Endodermal cell (in vitro differentiated cells): ENCODE results near the gene C2CD5. TPM values are rescaled to one million over a fixed set of nuclear protein-coding genes. Genes with fewer than 3 reads are reported as not detected.

Experiments
- DNase-seq: peaks from one replicate; pipeline ENCODE4 v3.0.0-alpha.2; 2017
- H3K27ac ChIP-seq: 2 replicates; pipeline ENCODE4 v1.5.1; 2013; ENCODE audit warnings: mild to moderate bottlenecking, low read depth, low read length, moderate library complexity
- H3K27me3 ChIP-seq: 2 replicates; pipeline ENCODE4 v1.6.1; 2013; ENCODE audit warnings: mild to moderate bottlenecking, low read length, moderate library complexity; ENCODE audit not compliant: insufficient read depth, control insufficient read depth, poor library complexity, severe bottlenecking
- H3K36me3 ChIP-seq: 2 replicates; pipeline ENCODE4 v1.7.0; 2013; ENCODE audit warnings: mild to moderate bottlenecking, low read length, moderate library complexity; ENCODE audit not compliant: control insufficient read depth, insufficient read depth
- H3K4me1 ChIP-seq: one replicate; pipeline ENCODE4 v1.7.0; 2013; ENCODE audit warnings: low read length; ENCODE audit not compliant: control insufficient read depth, insufficient read depth
- H3K4me3 ChIP-seq: 2 replicates; pipeline ENCODE4 v1.5.1; 2013; ENCODE audit warnings: mild to moderate bottlenecking, low read length, moderate library complexity
- H3K9ac ChIP-seq: 2 replicates; pipeline ENCODE4 v1.6.1; 2013; ENCODE audit warnings: mild to moderate bottlenecking, low read length, moderate library complexity; ENCODE audit not compliant: poor library complexity, severe bottlenecking; ENCODE audit errors: extremely low read depth
- H3K9me3 ChIP-seq: 2 replicates; pipeline ENCODE4 v1.6.1; 2013; ENCODE audit warnings: mild to moderate bottlenecking, low read length, moderate library complexity; ENCODE audit not compliant: control insufficient read depth
- H3K27ac Mint-ChIP-seq: 2 replicates; pipeline ENCODE4 v1.8.0; 2020; ENCODE audit warnings: mixed read lengths
- H3K27me3 Mint-ChIP-seq: 2 replicates; pipeline ENCODE4 v1.8.0; 2021; ENCODE audit warnings: mild to moderate bottlenecking, mixed read lengths; ENCODE audit not compliant: insufficient read depth
- H3K36me3 Mint-ChIP-seq: 2 replicates; pipeline ENCODE4 v1.8.0; 2020; ENCODE audit warnings: low read depth, mixed read lengths
- H3K4me1 Mint-ChIP-seq: 2 replicates; pipeline ENCODE4 v1.8.0; 2020; ENCODE audit warnings: mixed read lengths
- H3K4me3 Mint-ChIP-seq: 2 replicates; pipeline ENCODE4 v1.8.0; 2020; ENCODE audit warnings: mild to moderate bottlenecking, moderate library complexity, mixed read lengths
- H3K9me3 Mint-ChIP-seq: 2 replicates; pipeline ENCODE4 v1.8.0; 2020; ENCODE audit warnings: mild to moderate bottlenecking, mixed read lengths
- CTCF ChIP-seq: fragments of 200-600 bp; sonication (generic); conservative IDR thresholded peaks from 2 replicates; pipeline ENCODE4 v1.5.0; 2021; ENCODE audit warnings: antibody characterized with exemption, mild to moderate bottlenecking
- WGBS, 2 experiments: methylation state at CpG; one replicate each; pipeline versions ENCODE4 v1.1.5 to v1.1.7; 2013; ENCODE audit warnings: missing lambda C conversion rate in 2 of 2, mixed read lengths in 1 of 2; ENCODE audit not compliant: insufficient coverage in 1 of 2, insufficient read length in 1 of 2; 5-methylcytosine and 5-hydroxymethylcytosine counted together
- total RNA-seq, 2 donors: library from RNA; stranded (reverse); fragmentation: NEBNext Ultra II Directional in 1 of 2; extraction: Animal tissue kit (Norgen Biotek cat#: 25700) in 1 of 2; gene quantifications; 2 replicates in 1 of 2; 3 replicates in 1 of 2; pipeline ENCODE4 v1.2.1, GENCODE V29; 2021

Gene C2CD5
- total RNA-seq, 2 donors from 2014 or later = 29.2 to 59.8 TPM

GRCh38 chr12:22407397-22407796, 136.9 kb downstream of the C2CD5 start:
- no peaks in the 10 kb centered on the region for H3K36me3 Mint-ChIP-seq
- no peak for TF ChIP-seq CTCF
- 100% methylated on average over 3 of the region's 3 CpGs; no CpG with 5 or more reads in 1 of the 2 experiments for WGBS, 2 experiments
- H3K9me3 Mint-ChIP-seq = peaks cover 25% of the 10 kb centered on the region
- no peaks in the 10 kb centered on the region for H3K36me3 ChIP-seq
- H3K27me3 ChIP-seq = no peaks in the 10 kb centered on the region
- DNase-seq = no peak
- H3K27me3 Mint-ChIP-seq = peaks cover 3% of the 10 kb centered on the region
- H3K9me3 ChIP-seq = no peaks in the 10 kb centered on the region
- no peak overlapping the region for H3K27ac Mint-ChIP-seq
- no peak overlapping the region for H3K9ac ChIP-seq
- H3K4me3 ChIP-seq = no peak overlapping the region
- no peak overlapping the region for H3K27ac ChIP-seq
- H3K4me1 ChIP-seq = no peaks in the 10 kb centered on the region
- no peaks in the 10 kb centered on the region for H3K4me1 Mint-ChIP-seq
- no peak overlapping the region for H3K4me3 Mint-ChIP-seq

- Histone ChIP-seq H3K9ac (no peak overlapping the region), H3K4me3 (no peak overlapping the region), H3K4me1 (no peaks in the 10 kb centered on the region), H3K27me3 (no peaks in the 10 kb centered on the region), H3K27ac (no peak overlapping the region), H3K36me3 (no peaks in the 10 kb centered on the region), H3K9me3 (no peaks in the 10 kb centered on the region)
- Mint-ChIP-seq H3K9me3 (peaks cover 32% of the 10 kb centered on the region), H3K27ac (no peak overlapping the region), H3K27me3 (peaks cover 3% of the 10 kb centered on the region), H3K4me1 (no peaks in the 10 kb centered on the region), H3K4me3 (no peak overlapping the region), H3K36me3 (no peaks in the 10 kb centered on the region)
- TF ChIP-seq CTCF = no peak
- 100% methylated on average over 1 of the region's 1 CpG; no CpG with 5 or more reads in 1 of the 2 experiments for WGBS, 2 experiments
- DNase-seq = no peak
Observed at GRCh38 chr12:22406627-22407026, 137.7 kb downstream of the C2CD5 start.

GRCh38 chr12:22399464-22400180, 144.7 kb downstream of the C2CD5 start:
- Mint-ChIP-seq H3K4me3 (no peak overlapping the region), H3K36me3 (no peaks in the 10 kb centered on the region), H3K4me1 (no peaks in the 10 kb centered on the region), H3K27ac (no peak overlapping the region), H3K9me3 (peaks cover 47% of the 10 kb centered on the region), H3K27me3 (peaks cover 9% of the 10 kb centered on the region)
- 96% methylated on average over 3 of the region's 4 CpGs; no CpG with 5 or more reads in 1 of the 2 experiments for WGBS, 2 experiments
- no peak for DNase-seq
- Histone ChIP-seq H3K9ac (no peak overlapping the region), H3K9me3 (peaks cover 25% of the 10 kb centered on the region), H3K36me3 (no peaks in the 10 kb centered on the region), H3K27ac (no peak overlapping the region), H3K4me3 (no peak overlapping the region), H3K27me3 (no peaks in the 10 kb centered on the region), H3K4me1 (no peaks in the 10 kb centered on the region)
- TF ChIP-seq CTCF = no peak

Other genes starting within 250 kb of the C2CD5 start
- 10 to 100 TPM; 11.2 to 13.3 TPM for gene ST8SIA1, start 209.8 kb downstream of the C2CD5 start, total RNA-seq
- 100 to 1,000 TPM in 1 of 2 donors, 10 to 100 TPM in 1; 84.9 to 187 TPM for gene ETNK1, start 80.6 kb upstream of the C2CD5 start, total RNA-seq